GM18858 (cell line): Measurements from ENCODE around the gene RNF223.

Experiments used
- ATAC-seq: cut with Tn5 transposase; IDR thresholded peaks from one replicate; pipeline ENCODE4 v1.9.1; 2021; ENCODE audit not compliant: unreplicated experiment

Gene RNF223

DNA sequence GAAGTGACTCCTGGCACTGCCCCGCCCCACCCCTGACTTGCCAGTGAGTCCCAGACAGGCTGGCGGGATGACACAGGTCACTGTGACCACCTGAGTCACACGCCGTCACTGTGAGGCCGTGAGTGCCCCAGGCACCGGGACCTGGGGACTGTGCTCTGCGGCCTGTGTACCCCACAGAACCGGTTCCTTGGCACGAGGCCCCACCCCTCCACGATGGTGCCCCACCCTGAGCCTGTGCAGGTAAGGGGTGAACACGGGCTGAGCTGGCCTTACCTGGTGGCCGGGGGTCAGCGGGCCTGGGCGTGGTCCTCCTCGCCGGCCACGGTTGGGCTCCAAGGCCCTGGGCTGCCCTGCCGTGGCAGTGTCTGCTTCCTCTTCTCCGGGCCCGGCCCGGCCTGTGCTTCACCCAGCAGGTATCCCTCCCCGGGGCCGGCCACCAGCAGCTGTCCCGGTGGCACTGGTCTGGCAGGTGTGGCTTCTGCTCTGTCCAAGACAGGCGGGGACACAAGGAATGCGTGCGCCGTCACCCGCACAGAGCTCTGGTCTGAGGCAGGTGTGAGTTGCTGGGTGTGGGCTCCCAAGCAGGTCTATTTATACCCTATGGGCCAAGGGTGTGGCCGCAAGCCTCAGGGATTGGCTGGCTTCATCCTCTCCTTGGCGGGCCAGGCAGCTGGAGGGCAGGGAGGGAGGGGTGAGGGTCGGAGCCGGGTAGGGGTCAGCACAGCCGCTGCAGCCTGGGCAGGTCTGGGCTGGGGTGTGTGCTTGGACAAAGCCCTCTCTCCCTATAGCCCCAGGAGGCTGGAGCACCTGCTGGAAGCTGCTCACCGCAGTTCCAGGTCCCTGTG lies at the start of gene RNF223:
Gene RNF223 (minus strand): TSS at position 564 of the 845 bp plus-strand sequence. CDS start 1,740 bp downstream, outside the sequence.
- ATAC-seq: no peak

DNA sequence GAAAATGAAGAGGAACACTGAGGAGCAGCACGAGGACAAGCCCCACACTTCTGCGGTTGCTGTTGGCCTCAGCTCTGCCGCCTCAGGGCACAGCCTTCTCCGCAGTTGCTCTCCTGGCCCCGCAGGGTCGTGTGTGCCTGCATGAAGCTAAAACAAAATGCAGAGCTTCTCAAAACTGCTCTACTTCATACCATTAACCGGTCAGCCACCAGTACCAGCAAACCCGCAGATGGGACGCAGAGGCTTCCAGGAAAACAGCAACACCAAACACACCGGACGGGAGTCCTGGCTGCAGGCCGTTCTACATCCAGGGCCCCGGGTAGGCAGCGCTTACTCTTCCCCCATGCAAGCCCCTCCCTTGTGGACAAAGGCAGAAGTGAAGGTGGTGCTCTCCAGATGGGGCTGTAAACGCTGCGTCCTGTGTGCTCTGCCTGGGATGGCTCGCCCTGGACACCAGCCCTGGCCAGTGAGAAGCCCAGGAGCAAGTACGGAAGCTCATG lies 48.9 kb upstream of the RNF223 start:
- ATAC-seq: no peak

- no peak for ATAC-seq
Measured at GRCh38 chr1:1122078-1122811, 48.1 kb upstream of the RNF223 start.

- no peak for ATAC-seq
Measured at GRCh38 chr1:1121611-1122077, 47.5 kb upstream of the RNF223 start.

DNA sequence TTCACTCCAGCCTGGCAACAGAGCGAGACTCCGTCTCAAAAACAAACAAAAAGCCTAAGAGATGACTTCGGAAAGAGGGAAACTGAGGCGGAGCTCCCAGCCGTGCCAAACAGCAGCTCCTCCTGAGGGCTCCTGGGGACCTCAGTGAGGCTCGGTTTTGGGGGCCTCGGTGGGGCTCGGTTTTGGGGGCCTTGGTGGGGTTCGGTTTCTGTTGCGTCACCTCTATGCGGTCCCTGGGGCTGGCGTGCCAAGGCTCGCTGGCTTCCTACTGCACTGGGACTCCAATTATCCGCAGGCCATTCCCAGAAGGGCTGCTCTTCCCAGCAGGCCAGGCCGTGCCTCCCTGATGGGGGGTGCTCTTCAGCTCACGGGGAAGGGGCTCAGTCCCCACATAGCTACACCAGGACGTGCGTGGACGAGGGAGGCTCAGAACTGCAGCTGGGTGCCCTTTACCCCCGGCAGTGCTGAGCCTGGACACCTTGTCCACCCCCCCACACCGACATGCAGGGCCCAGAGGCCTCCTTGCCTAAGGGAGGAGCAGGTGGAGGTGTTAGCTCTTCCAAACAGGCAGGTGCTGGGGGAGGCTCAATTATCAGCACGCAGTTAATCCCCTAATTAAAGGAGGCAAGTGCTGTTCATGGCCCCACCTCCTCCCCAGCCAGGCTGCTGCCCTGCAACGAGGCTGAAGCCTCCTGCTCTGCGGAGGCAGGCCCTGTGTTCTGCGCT lies 46.9 kb upstream of the RNF223 start:
- ATAC-seq: no peak

- ATAC-seq: no peak
Measured at GRCh38 chr1:1120096-1120495, 46.0 kb upstream of the RNF223 start.

GRCh38 chr1:1119272-1119890 lies 45.3 kb upstream of the RNF223 start:
- ATAC-seq: no peak

- ATAC-seq: no peak
Measured at GRCh38 chr1:1118876-1119220, 44.7 kb upstream of the RNF223 start.

DNA sequence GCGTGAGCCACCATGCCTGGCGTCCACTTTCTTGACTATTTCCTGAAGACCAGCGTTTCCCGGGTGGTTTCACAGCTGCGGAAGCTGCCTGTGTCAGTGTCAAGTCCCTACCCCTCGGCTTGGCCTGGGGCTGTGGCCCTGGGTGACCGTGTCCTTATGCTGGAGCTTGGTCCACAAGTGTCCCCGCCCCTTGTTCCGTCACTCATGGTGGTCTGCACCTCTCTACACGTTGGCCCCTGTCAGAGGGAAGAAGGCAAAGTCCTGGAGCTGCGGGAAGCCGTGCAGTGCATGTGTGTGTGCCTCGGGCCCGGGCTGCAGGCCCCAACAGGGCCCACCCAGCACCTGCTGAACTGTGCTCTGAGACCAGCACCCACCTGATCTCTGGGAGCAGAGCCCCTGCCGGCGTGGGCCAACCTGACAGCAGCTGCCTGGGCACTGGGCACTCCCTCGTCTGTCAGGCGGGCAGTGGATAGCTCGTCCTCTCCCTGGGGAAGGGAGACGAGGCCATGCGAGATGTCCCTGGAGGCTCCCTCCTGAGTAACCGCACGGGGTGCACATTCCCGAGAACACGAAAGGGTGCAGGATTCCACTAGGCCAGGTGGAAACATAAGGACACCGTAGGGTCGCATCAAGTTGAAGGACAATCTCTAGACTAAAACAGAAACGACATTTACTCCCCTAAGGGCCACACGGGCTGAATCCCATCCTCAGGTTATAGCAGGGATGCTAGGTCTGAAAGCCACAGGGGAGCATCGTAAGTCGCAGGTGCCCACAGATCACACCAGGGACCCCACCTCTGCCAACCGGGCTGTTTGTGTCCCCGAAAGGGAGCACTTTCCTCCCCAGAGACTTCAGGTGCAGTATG lies 44.1 kb upstream of the RNF223 start:
- ATAC-seq: no peak

DNA sequence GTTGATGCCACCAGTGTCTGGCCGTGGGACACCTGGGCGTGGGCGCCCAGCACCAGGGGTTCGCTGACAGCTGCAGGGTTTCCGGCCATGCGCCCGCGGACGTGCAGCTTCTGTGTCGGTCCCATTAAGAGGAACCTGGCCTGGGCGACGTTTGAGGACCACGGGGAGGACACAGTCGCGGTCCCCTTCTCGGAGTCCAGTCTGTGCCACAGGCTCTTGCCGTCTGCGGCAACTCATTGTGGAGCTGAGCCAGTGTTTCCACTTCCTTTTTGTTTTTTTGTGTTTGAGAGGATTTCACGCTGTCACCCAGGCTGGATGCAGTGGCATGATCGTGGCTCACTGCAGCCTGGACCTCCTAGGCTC lies 43.3 kb upstream of the RNF223 start:
- no peak for ATAC-seq

GRCh38 chr1:1116701-1117468 lies 42.8 kb upstream of the RNF223 start:
- no peak for ATAC-seq

GRCh38 chr1:1115786-1116700 lies 41.9 kb upstream of the RNF223 start, which contains the start of gene C1orf159:
TSS of gene C1orf159 (minus strand) at chr1:1116089. CDS start at chr1:1091543, 24,546 bp downstream.
- ATAC-seq: peak; percentile 87

- no peak for ATAC-seq
Measured at GRCh38 chr1:1115136-1115785, 41.2 kb upstream of the RNF223 start.

DNA sequence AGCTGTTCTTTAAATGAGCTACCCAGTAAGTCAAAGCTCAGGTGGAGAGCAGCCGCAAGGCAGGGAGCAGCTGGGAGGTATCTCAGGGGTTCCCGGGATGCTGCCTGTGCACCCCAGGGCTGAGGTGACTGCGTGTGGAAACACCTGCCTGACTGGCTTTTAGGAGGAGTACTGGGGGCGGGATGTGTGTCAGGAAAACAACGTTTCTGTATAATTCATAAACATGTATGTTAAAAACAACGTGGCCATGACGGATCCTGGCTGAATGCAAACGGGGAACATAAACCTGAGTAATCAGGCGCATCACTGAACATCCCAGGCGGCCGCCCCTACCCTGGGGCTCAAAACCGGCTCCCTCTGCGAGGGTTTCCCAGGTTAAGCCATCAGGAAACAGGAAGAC lies 40.3 kb upstream of the RNF223 start:
- ATAC-seq: no peak

DNA sequence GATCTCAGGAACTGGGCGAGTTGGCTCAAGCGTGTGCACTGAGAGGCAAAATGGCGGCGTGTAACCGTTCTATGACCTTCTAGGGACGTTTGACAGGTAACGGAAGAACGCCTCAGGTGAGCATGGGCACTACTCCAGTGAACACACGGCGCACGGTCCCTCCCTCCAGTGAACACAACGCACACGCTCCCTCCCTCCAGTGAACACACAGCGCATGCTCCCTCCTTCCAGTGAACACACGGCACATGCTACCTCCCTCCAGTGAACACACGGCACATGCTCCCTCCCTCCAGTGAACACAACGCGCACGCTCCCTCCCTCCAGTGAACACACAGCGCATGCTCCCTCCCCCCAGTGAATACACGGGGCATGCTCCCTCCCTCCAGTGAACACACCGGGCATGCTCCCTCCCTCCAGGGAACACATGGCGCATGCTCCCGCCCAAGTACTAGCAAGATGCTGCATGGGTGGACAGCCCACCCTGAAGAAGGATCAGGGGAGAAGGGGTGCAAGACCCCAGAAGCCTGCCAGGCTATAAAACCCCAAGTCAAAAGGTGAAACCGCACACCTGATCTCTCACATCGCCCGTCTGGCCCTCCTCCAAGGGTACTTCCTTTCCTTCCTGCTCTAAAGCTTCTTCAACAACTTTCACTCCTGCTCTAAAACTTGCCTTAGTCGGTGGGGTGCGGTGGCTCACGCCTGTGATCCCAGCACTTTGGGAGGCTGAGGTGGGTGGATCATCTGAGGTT lies 38.3 kb upstream of the RNF223 start:
- ATAC-seq: no peak

GRCh38 chr1:1111516-1112236 lies 37.6 kb upstream of the RNF223 start:
- ATAC-seq: no peak
